Measurements from ENCODE around the gene BCR. TPM values are rescaled to one million over a fixed set of nuclear protein-coding genes. Genes with fewer than 3 reads are reported as not detected.

BCR gene
- total RNA-seq, 2 donors from 2014 or later, result 27.0 to 41.3 TPM

GRCh38 chr22:23260645-23261581 lies 80.6 kb downstream of the BCR start:
- peaks cover 30% of the 10 kb centered on the region for H3K36me3 ChIP-seq
- DNase-seq (ENCODE audit: low spot score), result no peak
- H3K9me3 ChIP-seq, result no peaks in the 10 kb centered on the region

GRCh38 chr22:23261900-23262450 lies 81.7 kb downstream of the BCR start:
- H3K27ac ChIP-seq, result no peak overlapping the region
- DNase-seq (ENCODE audit: low spot score), result no peak
- peaks cover 30% of the 10 kb centered on the region for H3K36me3 ChIP-seq
- no peak overlapping the region for H3K4me3 ChIP-seq
- no peaks in the 10 kb centered on the region for H3K27me3 ChIP-seq
- no peaks in the 10 kb centered on the region for H3K9me3 ChIP-seq
- H3K4me1 ChIP-seq, result peaks cover 0 to 12% of the 10 kb centered on the region in 2 donors
- TF ChIP-seq CTCF (IDR thresholded peaks at IDR 0.05), result no peak

More at GRCh38 chr22:23260645-23261581, 80.6 kb downstream of the BCR start:
- no peak for TF ChIP-seq CTCF (IDR thresholded peaks at IDR 0.05)
- H3K4me3 ChIP-seq, result no peak overlapping the region
- H3K4me1 ChIP-seq, result peaks cover 0 to 22% of the 10 kb centered on the region in 2 donors
- no peaks in the 10 kb centered on the region for H3K27me3 ChIP-seq
- H3K27ac ChIP-seq, result no peak overlapping the region

GRCh38 chr22:23262518-23263332 lies 82.4 kb downstream of the BCR start:
- Histone ChIP-seq H3K9me3 (no peaks in the 10 kb centered on the region), H3K4me1 (peaks cover 0 to 4% of the 10 kb centered on the region in 2 donors), H3K36me3 (peaks cover 30% of the 10 kb centered on the region), H3K27me3 (no peaks in the 10 kb centered on the region), H3K4me3 (no peak overlapping the region), H3K27ac (no peak overlapping the region)
- no peak for TF ChIP-seq CTCF (IDR thresholded peaks at IDR 0.05)
- no peak for DNase-seq (ENCODE audit: low spot score)

- Histone ChIP-seq H3K9me3 (no peaks in the 10 kb centered on the region), H3K36me3 (peaks cover 30% of the 10 kb centered on the region), H3K4me3 (no peak overlapping the region), H3K27ac (no peak overlapping the region), H3K27me3 (no peaks in the 10 kb centered on the region), H3K4me1 (no peaks in the 10 kb centered on the region)
- DNase-seq (ENCODE audit: low spot score), result no peak
- TF ChIP-seq CTCF (IDR thresholded peaks at IDR 0.05), result no peak
Observed at GRCh38 chr22:23263651-23264555, 83.6 kb downstream of the BCR start.

Measured in right atrium auricular region (tissue), 2 donors.